HL-60 (cell line): ENCODE measurements around the gene GRIN3A.

Source experiments
- CTCF ChIP-seq: IDR thresholded peaks from one replicate; pipeline ENCODE4 v1.5.1; 2011; ENCODE audit warnings: low read length, control low read depth, inconsistent platforms; ENCODE audit not compliant: insufficient read depth
- POLR2AphosphoS5 ChIP-seq: IDR thresholded peaks from 2 replicates; pipeline ENCODE4 v1.6.1; 2012; ENCODE audit warnings: low read depth
- REST ChIP-seq: IDR thresholded peaks from 2 replicates; pipeline ENCODE4 v1.6.1; 2012; ENCODE audit warnings: low read depth; ENCODE audit not compliant: insufficient replicate concordance

- TF ChIP-seq POLR2AphosphoS5 (no peak), CTCF (no peak), REST (no peak)
These were observed 46.8 kb downstream of the GRIN3A start for GRCh38 chr9:101691657-101692056.
